GM23338 (cell line): Measurements from ENCODE around the gene MKNK2. TPM values are rescaled to one million over a fixed set of nuclear protein-coding genes. Genes with fewer than 3 reads are reported as not detected.

Source experiments
- ATAC-seq: fragments of 200-7000 bp; cut with Tn5 transposase; 3 replicates; pipeline ENCODE4 v1.9.1; 2020
- DNase-seq: peaks from one replicate; pipeline ENCODE4 v3.0.0-alpha.2; 2015; ENCODE audit warnings: low spot score
- H2AFZ ChIP-seq: fragments of 200-600 bp; sonication (generic); 2 replicates; pipeline ENCODE4 v1.8.0; 2016; ENCODE audit warnings: antibody characterized with exemption, mild to moderate bottlenecking, moderate library complexity
- H3F3A ChIP-seq: fragments of 200-600 bp; sonication (generic); replicated peaks from 2 replicates; pipeline ENCODE4 v1.8.0; 2017; ENCODE audit warnings: antibody characterized with exemption, mixed run types, low read depth
- H3K27ac ChIP-seq: fragments of 200-600 bp; sonication (generic); 2 replicates; pipeline ENCODE4 v1.6.1; 2016; ENCODE audit warnings: low read depth
- H3K27me3 ChIP-seq: fragments of 200-600 bp; sonication (generic); 2 replicates; pipeline ENCODE4 v1.8.0; 2016; ENCODE audit warnings: mild to moderate bottlenecking, mixed run types, moderate library complexity; ENCODE audit not compliant: insufficient read depth
- H3K36me3 ChIP-seq: fragments of 200-600 bp; sonication (generic); 2 replicates; pipeline ENCODE4 v1.8.0; 2016; ENCODE audit warnings: mild to moderate bottlenecking; ENCODE audit not compliant: insufficient read depth
- H3K4me1 ChIP-seq: fragments of 200-600 bp; sonication (generic); 2 replicates; pipeline ENCODE4 v1.8.0; 2016; ENCODE audit warnings: mild to moderate bottlenecking, moderate library complexity; ENCODE audit not compliant: insufficient read depth
- H3K4me2 ChIP-seq: fragments of 200-600 bp; sonication (generic); 2 replicates; pipeline ENCODE4 v1.7.1; 2017; ENCODE audit warnings: mixed run types
- H3K4me3 ChIP-seq: fragments of 200-600 bp; sonication (generic); 2 replicates; pipeline ENCODE4 v1.6.1; 2016; ENCODE audit warnings: mixed run types
- H3K79me2 ChIP-seq: fragments of 200-600 bp; sonication (generic); replicated peaks from 2 replicates; pipeline ENCODE4 v1.8.0; 2017; ENCODE audit warnings: mild to moderate bottlenecking; ENCODE audit not compliant: insufficient read depth
- H3K9me2 ChIP-seq: fragments of 200-600 bp; sonication (generic); 2 replicates; pipeline ENCODE4 v1.8.0; 2017; ENCODE audit not compliant: insufficient read depth
- H4K20me1 ChIP-seq: fragments of 200-600 bp; sonication (generic); replicated peaks from 2 replicates; pipeline ENCODE4 v1.8.0; 2017; ENCODE audit warnings: mild to moderate bottlenecking; ENCODE audit not compliant: insufficient read depth
- H3K27ac Mint-ChIP-seq: 2 replicates; pipeline ENCODE4 v1.8.0; 2020; ENCODE audit warnings: inconsistent platforms, mild to moderate bottlenecking, moderate library complexity, mixed read lengths
- H3K27me3 Mint-ChIP-seq: 3 replicates; pipeline ENCODE4 v1.8.0; 2022; ENCODE audit warnings: low read depth, mild to moderate bottlenecking, moderate library complexity, mixed read lengths, inconsistent platforms; ENCODE audit not compliant: insufficient read depth, poor library complexity
- H3K36me3 Mint-ChIP-seq: 3 replicates; pipeline ENCODE4 v1.8.0; 2021; ENCODE audit warnings: low read depth, mild to moderate bottlenecking, inconsistent platforms, moderate library complexity, mixed read lengths
- H3K4me1 Mint-ChIP-seq: 3 replicates; pipeline ENCODE4 v1.8.0; 2020; ENCODE audit warnings: mild to moderate bottlenecking, inconsistent platforms, mixed read lengths
- H3K4me3 Mint-ChIP-seq: 3 replicates; pipeline ENCODE4 v1.8.0; 2021; ENCODE audit warnings: moderate library complexity, mild to moderate bottlenecking, inconsistent platforms, mixed read lengths
- H3K9me3 Mint-ChIP-seq: 3 replicates; pipeline ENCODE4 v1.8.0; 2020; ENCODE audit warnings: moderate library complexity, mild to moderate bottlenecking, inconsistent platforms, mixed read lengths
- CREB1 ChIP-seq: fragments of 250-450 bp; sonication (Bioruptor Pico); IDR thresholded peaks from 2 replicates; pipeline ENCODE4 v1.5.0; 2020; ENCODE audit warnings: low read depth, mild to moderate bottlenecking, moderate library complexity
- CTCF ChIP-seq, 2 experiments: fragments of 200-600 bp in 1 of 2; sonication (generic) in 1 of 2; conservative IDR thresholded peaks; 2 replicates each; pipeline versions ENCODE4 v1.5.1 to v1.6.1; 2016 to 2017; ENCODE audit warnings: antibody characterized with exemption in 2 of 2, low read depth in 2 of 2, mild to moderate bottlenecking in 2 of 2, moderate library complexity in 1 of 2
- ETS1 ChIP-seq: IDR thresholded peaks from 2 replicates; pipeline ENCODE4 v1.6.1; 2016; ENCODE audit warnings: antibody characterized with exemption
- EZH2 ChIP-seq: fragments of 200-600 bp; sonication (generic); IDR thresholded peaks from one replicate; pipeline ENCODE4 v1.8.0; 2017; ENCODE audit warnings: antibody characterized with exemption, mild to moderate bottlenecking, low read depth; ENCODE audit not compliant: unreplicated experiment
- EZH2phosphoT487 ChIP-seq: fragments of 200-600 bp; sonication (generic); IDR thresholded peaks from one replicate; pipeline ENCODE4 v1.8.1; 2018; ENCODE audit warnings: antibody characterized with exemption; ENCODE audit not compliant: unreplicated experiment
- JUNB ChIP-seq: IDR thresholded peaks from one replicate; pipeline ENCODE4 v1.6.1; 2016; ENCODE audit warnings: antibody characterized with exemption; ENCODE audit not compliant: unreplicated experiment
- NANOG ChIP-seq: IDR thresholded peaks from 2 replicates; pipeline ENCODE4 v1.6.1; 2016; ENCODE audit warnings: antibody characterized with exemption, borderline replicate concordance
- POLR2AphosphoS5 ChIP-seq: IDR thresholded peaks from 2 replicates; pipeline ENCODE4 v1.6.1; 2016; ENCODE audit warnings: antibody characterized with exemption, low read depth
- STAT1 ChIP-seq: IDR thresholded peaks from one replicate; pipeline ENCODE4 v1.6.1; 2016; ENCODE audit warnings: antibody characterized with exemption; ENCODE audit not compliant: unreplicated experiment
- ZNF114 ChIP-seq: fragments of 250-450 bp; sonication (Bioruptor Pico); IDR thresholded peaks from 2 replicates; pipeline ENCODE4 v1.5.0; 2020; ENCODE audit warnings: mild to moderate bottlenecking, moderate library complexity
- ZNF331 ChIP-seq: fragments of 250-450 bp; sonication (Bioruptor Pico); IDR thresholded peaks from 2 replicates; pipeline ENCODE4 v1.5.0; 2020; ENCODE audit warnings: low read depth, mild to moderate bottlenecking, moderate library complexity
- ZNF462 ChIP-seq: fragments of 250-450 bp; sonication (Bioruptor Pico); IDR thresholded peaks from 2 replicates; pipeline ENCODE4 v1.5.0; 2020; ENCODE audit warnings: mild to moderate bottlenecking, moderate library complexity
- polyA plus RNA-seq: library from polyadenylated mRNA; unstranded; fragments of >200 nt; fragmentation: Nextera tagmentation; extraction: Ambion mirVana; gene quantifications from 2 replicates; pipeline ENCODE4 v1.2.1, GENCODE V29; 2016
- total RNA-seq: library from RNA; depleted of rRNA; stranded (reverse); fragments of >200 nt; shearing (Covaris generic); gene quantifications from 2 replicates; pipeline ENCODE4 v1.2.3, GENCODE V29; 2014
- TF ChIP-seq, protein P1 (sequence below): IDR thresholded peaks from one replicate; pipeline ENCODE4 v1.6.1; 2018; ENCODE audit warnings: antibody characterized with exemption; ENCODE audit not compliant: unreplicated experiment

MKNK2 gene
- total and polyA plus RNA-seq, 2 experiments from 2014 or later = 71.0 to 159 TPM

DNA sequence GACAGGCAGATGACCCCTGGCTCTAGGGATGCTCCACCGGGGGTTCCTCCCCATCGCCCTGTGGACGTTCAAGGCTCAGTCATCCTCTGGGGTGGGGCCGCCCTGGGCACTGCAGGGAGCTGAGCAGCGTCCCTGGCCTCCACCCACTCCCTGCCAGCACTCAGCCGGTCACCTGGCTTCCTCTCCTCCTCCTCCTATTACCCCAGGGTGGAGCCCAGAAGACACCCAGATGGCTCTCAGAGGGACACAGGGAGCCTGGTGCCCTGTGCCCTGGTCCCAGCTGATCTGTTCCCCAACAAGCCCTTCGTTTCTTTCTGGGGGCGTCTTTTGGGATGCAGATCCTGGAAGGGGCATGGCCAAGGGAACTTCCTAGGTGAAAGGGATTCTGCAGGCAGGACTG is 3.7 kb upstream of the MKNK2 start:
- Histone ChIP-seq H3F3A (0 out of 2 replicates have a peak, but pooled peaks cover 3% of the 10 kb centered on the region), H3K4me1 (no peaks in the 10 kb centered on the region; the same call in 1 of the 2 replicates), H3K79me2 (peaks cover 9% of the 10 kb centered on the region), H3K4me2 (no peak overlapping the region), H3K27me3 (no peaks in the 10 kb centered on the region), H3K36me3 (no peaks in the 10 kb centered on the region), H2AFZ (no peak overlapping the region), H3K27ac (no peak overlapping the region), H4K20me1 (peaks cover 2% of the 10 kb centered on the region; the same call in 1 of the 2 replicates), H3K4me3 (no peak overlapping the region), H3K9me2 (no peaks in the 10 kb centered on the region)
- Mint-ChIP-seq H3K36me3 (no peaks in the 10 kb centered on the region), H3K9me3 (no peaks in the 10 kb centered on the region), H3K27ac (no peak overlapping the region), H3K4me1 (peaks cover 10% of the 10 kb centered on the region), H3K4me3 (no peak overlapping the region; the same call in 2 of the 3 replicates), H3K27me3 (peaks cover 7% of the 10 kb centered on the region)
- TF ChIP-seq, protein P1, sequence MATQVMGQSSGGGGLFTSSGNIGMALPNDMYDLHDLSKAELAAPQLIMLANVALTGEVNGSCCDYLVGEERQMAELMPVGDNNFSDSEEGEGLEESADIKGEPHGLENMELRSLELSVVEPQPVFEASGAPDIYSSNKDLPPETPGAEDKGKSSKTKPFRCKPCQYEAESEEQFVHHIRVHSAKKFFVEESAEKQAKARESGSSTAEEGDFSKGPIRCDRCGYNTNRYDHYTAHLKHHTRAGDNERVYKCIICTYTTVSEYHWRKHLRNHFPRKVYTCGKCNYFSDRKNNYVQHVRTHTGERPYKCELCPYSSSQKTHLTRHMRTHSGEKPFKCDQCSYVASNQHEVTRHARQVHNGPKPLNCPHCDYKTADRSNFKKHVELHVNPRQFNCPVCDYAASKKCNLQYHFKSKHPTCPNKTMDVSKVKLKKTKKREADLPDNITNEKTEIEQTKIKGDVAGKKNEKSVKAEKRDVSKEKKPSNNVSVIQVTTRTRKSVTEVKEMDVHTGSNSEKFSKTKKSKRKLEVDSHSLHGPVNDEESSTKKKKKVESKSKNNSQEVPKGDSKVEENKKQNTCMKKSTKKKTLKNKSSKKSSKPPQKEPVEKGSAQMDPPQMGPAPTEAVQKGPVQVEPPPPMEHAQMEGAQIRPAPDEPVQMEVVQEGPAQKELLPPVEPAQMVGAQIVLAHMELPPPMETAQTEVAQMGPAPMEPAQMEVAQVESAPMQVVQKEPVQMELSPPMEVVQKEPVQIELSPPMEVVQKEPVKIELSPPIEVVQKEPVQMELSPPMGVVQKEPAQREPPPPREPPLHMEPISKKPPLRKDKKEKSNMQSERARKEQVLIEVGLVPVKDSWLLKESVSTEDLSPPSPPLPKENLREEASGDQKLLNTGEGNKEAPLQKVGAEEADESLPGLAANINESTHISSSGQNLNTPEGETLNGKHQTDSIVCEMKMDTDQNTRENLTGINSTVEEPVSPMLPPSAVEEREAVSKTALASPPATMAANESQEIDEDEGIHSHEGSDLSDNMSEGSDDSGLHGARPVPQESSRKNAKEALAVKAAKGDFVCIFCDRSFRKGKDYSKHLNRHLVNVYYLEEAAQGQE = no peak
- TF ChIP-seq EZH2 (no peak), ZNF331 (CRISPR knock-in tag) (no peak), NANOG (no peak), ZNF114 (CRISPR knock-in tag) (no peak), JUNB (no peak), ZNF462 (no peak), CTCF (conservative IDR thresholded peaks at IDR 0.05; ENCODE audit: low read depth in 2 of 2) (no peak), ETS1 (no peak), POLR2AphosphoS5 (no peak), STAT1 (no peak), EZH2phosphoT487 (no peak), CREB1 (CRISPR knock-in tag) (no peak)
- DNase-seq = no peak
- no peak for ATAC-seq
